Nephron (organoid): ENCODE data around the gene G6PC1.
"Not testable (repeated sequence)": the region's sequence is repeated elsewhere in the genome, so short reads cannot be mapped to it uniquely, and the experiment has no call there.

ENCODE experiments used
- H3K27ac Mint-ChIP-seq, 3 experiments: 2 replicates each; pipeline ENCODE4 v1.8.0; 2020; ENCODE audit warnings: mixed read lengths in 3 of 3, mild to moderate bottlenecking in 2 of 3, moderate library complexity in 1 of 3
- H3K27me3 Mint-ChIP-seq: 2 replicates; pipeline ENCODE4 v1.8.0; 2021; ENCODE audit warnings: low read depth, mild to moderate bottlenecking, moderate library complexity, mixed read lengths
- H3K36me3 Mint-ChIP-seq: 2 replicates; pipeline ENCODE4 v1.8.0; 2020; ENCODE audit warnings: low read depth, mixed read lengths
- H3K4me1 Mint-ChIP-seq: 2 replicates; pipeline ENCODE4 v1.8.0; 2020; ENCODE audit warnings: mixed read lengths
- H3K4me3 Mint-ChIP-seq, 3 experiments: 2 replicates each; pipeline ENCODE4 v1.8.0; 2020; ENCODE audit warnings: mild to moderate bottlenecking in 3 of 3, mixed read lengths in 3 of 3, moderate library complexity in 2 of 3
- H3K9me3 Mint-ChIP-seq: 2 replicates; pipeline ENCODE4 v1.8.0; 2020; ENCODE audit warnings: mixed read lengths
- TF ChIP-seq, protein P1 (sequence below), 3 experiments: fragments of 200-600 bp; sonication (generic); IDR thresholded peaks; one replicate each; pipeline ENCODE4 v1.5.0; 2021; ENCODE audit warnings: antibody characterized with exemption in 3 of 3; ENCODE audit not compliant: unreplicated experiment in 3 of 3

The G6PC1 gene

DNA sequence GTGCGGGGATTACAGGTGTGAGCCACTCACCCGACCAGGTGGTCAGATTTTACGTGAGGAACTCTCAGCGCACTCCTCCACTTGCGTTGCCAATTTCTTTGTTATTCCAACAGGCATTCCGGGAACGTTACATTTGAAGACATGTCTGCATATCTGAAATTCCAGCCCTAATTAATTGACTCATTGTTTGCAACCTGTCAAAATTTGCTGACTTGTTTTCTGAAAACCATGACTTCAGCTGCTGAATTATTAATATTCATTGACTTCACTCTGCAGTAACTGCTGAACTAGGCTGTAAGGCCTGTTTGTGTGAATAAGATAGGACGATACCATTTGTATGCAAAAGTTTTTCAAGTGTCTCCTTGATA lies 16.6 kb downstream of the G6PC1 start:
- Mint-ChIP-seq H3K27me3 (peaks cover 4% of the 10 kb centered on the region), H3K4me1 (peaks cover 21% of the 10 kb centered on the region), H3K27ac (peak overlapping the region; percentile 52 to 79 (median 76)), H3K4me3 (no peak overlapping the region), H3K9me3 (no peaks in the 10 kb centered on the region), H3K36me3 (no peaks in the 10 kb centered on the region)
- TF ChIP-seq, protein P1, sequence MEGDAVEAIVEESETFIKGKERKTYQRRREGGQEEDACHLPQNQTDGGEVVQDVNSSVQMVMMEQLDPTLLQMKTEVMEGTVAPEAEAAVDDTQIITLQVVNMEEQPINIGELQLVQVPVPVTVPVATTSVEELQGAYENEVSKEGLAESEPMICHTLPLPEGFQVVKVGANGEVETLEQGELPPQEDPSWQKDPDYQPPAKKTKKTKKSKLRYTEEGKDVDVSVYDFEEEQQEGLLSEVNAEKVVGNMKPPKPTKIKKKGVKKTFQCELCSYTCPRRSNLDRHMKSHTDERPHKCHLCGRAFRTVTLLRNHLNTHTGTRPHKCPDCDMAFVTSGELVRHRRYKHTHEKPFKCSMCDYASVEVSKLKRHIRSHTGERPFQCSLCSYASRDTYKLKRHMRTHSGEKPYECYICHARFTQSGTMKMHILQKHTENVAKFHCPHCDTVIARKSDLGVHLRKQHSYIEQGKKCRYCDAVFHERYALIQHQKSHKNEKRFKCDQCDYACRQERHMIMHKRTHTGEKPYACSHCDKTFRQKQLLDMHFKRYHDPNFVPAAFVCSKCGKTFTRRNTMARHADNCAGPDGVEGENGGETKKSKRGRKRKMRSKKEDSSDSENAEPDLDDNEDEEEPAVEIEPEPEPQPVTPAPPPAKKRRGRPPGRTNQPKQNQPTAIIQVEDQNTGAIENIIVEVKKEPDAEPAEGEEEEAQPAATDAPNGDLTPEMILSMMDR (IDR thresholded peaks at IDR 0.05; ENCODE audit: unreplicated experiment in 3 of 3) = no peak

DNA sequence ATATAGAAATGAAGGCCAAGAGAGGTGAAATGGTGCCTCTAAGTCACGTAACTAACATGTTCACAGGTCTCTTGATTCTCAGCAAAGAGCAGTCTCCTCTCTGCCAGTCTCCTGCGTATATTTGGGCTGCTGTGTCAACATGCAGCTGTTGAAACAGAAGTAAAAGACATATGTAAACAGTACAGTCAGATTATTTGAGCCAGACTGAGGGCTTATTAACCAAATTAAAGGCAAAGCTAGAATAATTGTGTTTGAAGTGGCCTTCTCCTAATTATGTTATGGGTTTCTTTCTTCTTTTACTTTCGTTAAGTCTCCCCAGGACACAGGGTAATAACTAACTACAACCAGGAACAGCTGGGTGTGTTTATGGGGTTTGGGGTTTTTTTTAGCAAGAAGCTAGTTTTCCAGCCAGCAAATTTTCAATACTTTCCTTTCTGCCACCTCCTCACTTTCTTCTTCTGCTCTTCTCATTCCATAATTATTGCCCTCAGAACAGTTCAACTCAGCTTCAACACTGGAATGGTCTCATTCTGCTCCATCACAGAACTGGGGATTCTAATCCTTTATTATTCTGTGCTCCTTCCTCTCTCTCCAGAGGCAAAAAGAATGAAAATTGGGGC lies 18.4 kb downstream of the G6PC1 start:
- Mint-ChIP-seq H3K4me1 (peaks cover 22% of the 10 kb centered on the region), H3K4me3 (no peak overlapping the region), H3K36me3 (no peaks in the 10 kb centered on the region), H3K27ac (peak overlapping the region; percentile 15 to 67 (median 66)), H3K27me3 (peaks cover 7% of the 10 kb centered on the region), H3K9me3 (no peaks in the 10 kb centered on the region)
- TF ChIP-seq, protein P1 (IDR thresholded peaks at IDR 0.05; ENCODE audit: unreplicated experiment in 3 of 3) = no peak

DNA sequence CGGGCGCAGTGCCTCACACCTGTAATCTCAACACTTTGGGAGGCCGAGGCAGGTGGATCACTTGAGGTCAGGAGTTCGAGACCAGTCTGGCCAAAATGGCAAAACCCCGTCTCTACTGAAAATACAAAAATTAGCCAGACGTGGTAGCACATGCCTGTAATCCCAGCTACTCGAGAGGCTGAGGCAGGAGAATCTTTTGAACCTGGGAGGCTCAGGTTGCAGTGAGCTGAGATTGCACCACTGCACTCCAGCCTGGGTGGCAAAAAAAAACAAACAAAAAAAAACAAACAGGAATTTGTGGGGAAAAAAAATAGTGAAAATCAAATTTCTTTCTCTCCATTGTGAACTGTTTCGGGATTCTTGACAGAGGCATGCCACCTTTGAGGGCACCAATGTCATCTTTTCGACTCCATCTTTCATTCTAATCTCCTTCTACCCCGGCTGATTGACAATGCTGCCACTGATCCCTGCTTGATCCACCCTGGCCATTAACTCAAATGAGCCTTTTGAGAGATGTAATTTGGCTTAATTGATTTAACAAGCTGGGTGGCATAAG lies 19.0 kb downstream of the G6PC1 start:
- H3K4me3 Mint-ChIP-seq, H3K27me3 Mint-ChIP-seq, H3K9me3 Mint-ChIP-seq, H3K36me3 Mint-ChIP-seq: not testable (repeated sequence)
- Mint-ChIP-seq H3K4me1 (peaks cover 22% of the 10 kb centered on the region), H3K27ac (peak overlapping the region in 2 of 3 experiments; percentile 66 to 67)

DNA sequence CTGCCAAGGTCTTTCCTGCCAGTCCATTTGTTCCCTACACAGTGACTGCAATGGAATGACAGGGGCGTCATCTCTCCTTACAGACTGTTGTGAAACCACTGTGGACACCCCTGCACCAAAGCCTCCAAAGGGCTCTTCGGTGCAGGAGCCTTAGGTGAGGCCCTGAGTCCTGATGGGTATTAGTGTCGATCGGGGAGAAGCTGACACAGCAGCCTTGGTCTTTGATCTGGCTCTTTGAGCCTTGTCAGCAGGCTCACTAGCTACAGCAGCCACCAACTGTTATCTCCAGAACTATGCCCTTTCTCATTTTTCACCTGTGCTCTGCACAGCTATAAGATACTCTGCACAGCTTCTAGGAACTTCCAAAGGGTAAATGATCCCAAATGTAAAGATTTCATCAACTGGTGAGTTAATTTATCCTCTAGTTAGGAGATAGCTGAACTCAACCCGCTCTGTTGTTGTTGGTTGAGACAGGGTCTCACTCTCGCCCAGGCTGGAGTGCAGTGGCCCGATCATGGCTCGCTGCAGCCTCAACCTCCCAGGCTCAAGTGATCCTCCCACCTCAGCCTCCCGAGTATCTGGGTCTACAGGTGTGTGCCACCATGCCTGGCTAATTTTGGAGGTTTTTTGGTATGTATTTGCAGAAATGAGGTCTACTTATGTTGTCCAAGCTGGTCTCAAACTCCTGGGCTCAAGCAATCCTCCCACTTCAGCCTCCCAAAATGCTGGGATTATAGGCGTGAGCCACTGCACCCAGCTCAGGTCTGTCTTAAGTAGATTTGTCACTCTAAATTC lies 19.7 kb downstream of the G6PC1 start:
- Mint-ChIP-seq H3K36me3 (no peaks in the 10 kb centered on the region), H3K4me3 (no peak overlapping the region), H3K9me3 (no peaks in the 10 kb centered on the region), H3K27ac (peak overlapping the region in 2 of 3 experiments; percentile 15 to 51), H3K4me1 (peaks cover 22% of the 10 kb centered on the region), H3K27me3 (peaks cover 7% of the 10 kb centered on the region)
- TF ChIP-seq, protein P1 (IDR thresholded peaks at IDR 0.05; ENCODE audit: unreplicated experiment in 3 of 3) = no peak

DNA sequence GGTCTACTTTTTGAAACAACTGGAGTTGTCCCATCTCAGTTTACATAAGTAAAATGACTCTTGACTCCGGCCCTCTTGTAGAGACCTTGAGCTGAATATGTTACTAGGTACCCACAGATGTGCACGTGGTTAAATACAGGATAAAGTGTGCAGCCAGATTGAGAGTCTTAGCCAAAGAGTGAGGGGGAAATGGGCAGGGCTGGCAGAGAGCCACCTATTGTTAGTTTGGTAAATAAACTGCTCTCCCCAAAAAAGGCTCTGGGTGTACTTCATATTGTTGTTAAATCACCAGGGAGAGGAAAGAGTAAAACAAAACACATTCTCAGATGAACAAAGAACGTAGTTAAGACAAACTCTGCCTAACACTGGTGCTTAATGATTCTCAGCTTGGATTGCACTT lies 20.3 kb downstream of the G6PC1 start:
- H3K27ac Mint-ChIP-seq = peak overlapping the region in 1 of 3 experiments; percentile 15
- H3K4me1 Mint-ChIP-seq = peaks cover 22% of the 10 kb centered on the region
- H3K9me3 Mint-ChIP-seq = no peaks in the 10 kb centered on the region
- H3K27me3 Mint-ChIP-seq = peaks cover 7% of the 10 kb centered on the region
- TF ChIP-seq, protein P1 (IDR thresholded peaks at IDR 0.05; ENCODE audit: unreplicated experiment in 3 of 3) = no peak
- H3K4me3 Mint-ChIP-seq = no peak overlapping the region
- no peaks in the 10 kb centered on the region for H3K36me3 Mint-ChIP-seq

DNA sequence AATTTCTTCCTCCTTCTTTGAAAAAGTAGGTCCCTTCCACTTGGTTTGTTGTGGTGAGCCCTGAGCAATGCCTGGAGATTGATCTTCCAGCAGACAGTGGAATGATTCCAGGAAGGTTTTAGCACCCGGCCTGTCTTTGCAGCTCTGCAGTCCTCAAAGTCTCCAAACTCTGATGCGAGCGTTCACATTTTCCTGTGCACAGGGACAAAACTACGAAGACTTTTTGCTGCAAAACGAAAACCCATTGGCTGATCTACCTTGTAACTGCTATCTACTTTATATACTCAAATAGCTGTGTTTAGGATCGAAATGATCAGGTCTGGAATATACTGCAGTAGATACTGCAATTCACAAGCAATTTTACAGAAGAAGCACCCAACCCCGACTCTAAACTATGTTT lies 21.7 kb downstream of the G6PC1 start:
- H3K9me3 Mint-ChIP-seq = no peaks in the 10 kb centered on the region
- H3K4me1 Mint-ChIP-seq = peaks cover 22% of the 10 kb centered on the region
- H3K4me3 Mint-ChIP-seq = no peak overlapping the region
- no peaks in the 10 kb centered on the region for H3K36me3 Mint-ChIP-seq
- peak overlapping the region in 2 of 3 experiments; percentile 58 to 72 for H3K27ac Mint-ChIP-seq
- TF ChIP-seq, protein P1 (IDR thresholded peaks at IDR 0.05; ENCODE audit: unreplicated experiment in 3 of 3) = no peak
- peaks cover 7% of the 10 kb centered on the region for H3K27me3 Mint-ChIP-seq

DNA sequence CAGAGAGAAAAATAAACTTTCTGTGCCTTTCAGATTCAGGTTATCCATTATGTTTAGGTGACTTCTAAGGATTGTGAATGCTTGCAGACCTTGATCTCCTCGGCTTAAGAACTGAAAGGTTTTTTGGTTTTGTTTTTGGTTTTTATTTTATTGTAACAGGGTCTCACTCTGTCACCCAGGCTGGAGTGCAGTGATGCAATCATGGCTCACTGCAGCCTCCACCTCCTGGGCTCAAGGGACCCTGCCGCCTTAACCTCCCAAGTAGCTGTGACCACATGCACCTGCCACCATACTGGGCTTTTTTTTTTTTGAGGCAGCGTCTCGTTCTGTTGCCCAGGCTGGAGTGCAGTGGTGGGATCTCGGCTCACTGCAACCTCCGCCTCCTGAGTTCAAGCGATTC lies 22.9 kb downstream of the G6PC1 start:
- peaks cover 18% of the 10 kb centered on the region for H3K4me1 Mint-ChIP-seq
- not testable (repeated sequence) for H3K9me3 Mint-ChIP-seq, H3K4me3 Mint-ChIP-seq, H3K36me3 Mint-ChIP-seq, H3K27ac Mint-ChIP-seq, H3K27me3 Mint-ChIP-seq
